ENCODE measurements around the gene PRR5L.

DNA sequence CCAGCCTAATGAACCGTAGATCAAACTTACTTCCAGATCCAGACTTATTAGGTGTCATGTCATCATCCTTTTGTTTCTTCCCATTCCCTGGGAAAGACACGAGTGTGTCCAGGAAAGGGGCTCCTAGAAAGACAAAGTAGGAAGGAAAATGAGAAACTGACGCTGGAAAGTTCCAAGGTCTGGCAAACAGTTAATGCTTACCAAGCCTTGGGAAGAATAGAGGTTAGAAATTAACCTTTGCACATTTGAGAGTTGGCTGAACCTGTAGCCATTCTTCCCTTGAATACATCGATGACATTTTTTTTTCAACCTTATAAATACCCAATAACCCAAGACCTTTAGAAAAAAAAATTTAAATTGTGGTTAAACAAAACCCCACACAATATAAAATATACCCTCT is 136.7 kb downstream of the PRR5L start:
- TF ChIP-seq, protein P1, sequence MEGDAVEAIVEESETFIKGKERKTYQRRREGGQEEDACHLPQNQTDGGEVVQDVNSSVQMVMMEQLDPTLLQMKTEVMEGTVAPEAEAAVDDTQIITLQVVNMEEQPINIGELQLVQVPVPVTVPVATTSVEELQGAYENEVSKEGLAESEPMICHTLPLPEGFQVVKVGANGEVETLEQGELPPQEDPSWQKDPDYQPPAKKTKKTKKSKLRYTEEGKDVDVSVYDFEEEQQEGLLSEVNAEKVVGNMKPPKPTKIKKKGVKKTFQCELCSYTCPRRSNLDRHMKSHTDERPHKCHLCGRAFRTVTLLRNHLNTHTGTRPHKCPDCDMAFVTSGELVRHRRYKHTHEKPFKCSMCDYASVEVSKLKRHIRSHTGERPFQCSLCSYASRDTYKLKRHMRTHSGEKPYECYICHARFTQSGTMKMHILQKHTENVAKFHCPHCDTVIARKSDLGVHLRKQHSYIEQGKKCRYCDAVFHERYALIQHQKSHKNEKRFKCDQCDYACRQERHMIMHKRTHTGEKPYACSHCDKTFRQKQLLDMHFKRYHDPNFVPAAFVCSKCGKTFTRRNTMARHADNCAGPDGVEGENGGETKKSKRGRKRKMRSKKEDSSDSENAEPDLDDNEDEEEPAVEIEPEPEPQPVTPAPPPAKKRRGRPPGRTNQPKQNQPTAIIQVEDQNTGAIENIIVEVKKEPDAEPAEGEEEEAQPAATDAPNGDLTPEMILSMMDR (IDR thresholded peaks at IDR 0.05; ENCODE audit: low read length) = no peak
- TF ChIP-seq EZH2phosphoT487 (IDR thresholded peaks at IDR 0.05; ENCODE audit: low read length) = no peak

All from MM.1S (cell line).